A673 (cell line): Measurements from ENCODE around the gene CETN3.

Source experiments
- EZH2 ChIP-seq: fragments of 200-600 bp; sonication (generic); IDR thresholded peaks from 2 replicates; pipeline ENCODE4 v1.6.1; 2017; ENCODE audit warnings: borderline replicate concordance, low read depth, mild to moderate bottlenecking, mixed read lengths, antibody characterized with exemption, low read length; ENCODE audit not compliant: poor library complexity, severe bottlenecking
- TF ChIP-seq, protein P1 (sequence below): fragments of 300-800, 200-600 bp; sonication (generic); conservative IDR thresholded peaks from 2 replicates; pipeline ENCODE4 v1.5.1; 2017; ENCODE audit warnings: low read depth, mild to moderate bottlenecking, antibody characterized with exemption, low read length, moderate library complexity, mixed read lengths

- TF ChIP-seq, protein P1, sequence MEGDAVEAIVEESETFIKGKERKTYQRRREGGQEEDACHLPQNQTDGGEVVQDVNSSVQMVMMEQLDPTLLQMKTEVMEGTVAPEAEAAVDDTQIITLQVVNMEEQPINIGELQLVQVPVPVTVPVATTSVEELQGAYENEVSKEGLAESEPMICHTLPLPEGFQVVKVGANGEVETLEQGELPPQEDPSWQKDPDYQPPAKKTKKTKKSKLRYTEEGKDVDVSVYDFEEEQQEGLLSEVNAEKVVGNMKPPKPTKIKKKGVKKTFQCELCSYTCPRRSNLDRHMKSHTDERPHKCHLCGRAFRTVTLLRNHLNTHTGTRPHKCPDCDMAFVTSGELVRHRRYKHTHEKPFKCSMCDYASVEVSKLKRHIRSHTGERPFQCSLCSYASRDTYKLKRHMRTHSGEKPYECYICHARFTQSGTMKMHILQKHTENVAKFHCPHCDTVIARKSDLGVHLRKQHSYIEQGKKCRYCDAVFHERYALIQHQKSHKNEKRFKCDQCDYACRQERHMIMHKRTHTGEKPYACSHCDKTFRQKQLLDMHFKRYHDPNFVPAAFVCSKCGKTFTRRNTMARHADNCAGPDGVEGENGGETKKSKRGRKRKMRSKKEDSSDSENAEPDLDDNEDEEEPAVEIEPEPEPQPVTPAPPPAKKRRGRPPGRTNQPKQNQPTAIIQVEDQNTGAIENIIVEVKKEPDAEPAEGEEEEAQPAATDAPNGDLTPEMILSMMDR: no peak
- TF ChIP-seq EZH2: no peak
These were observed 3.1 kb downstream of the CETN3 start for GRCh38 chr5:90406466-90406865.
